Urinary bladder (tissue), 4 donors: ENCODE measurements around the gene ZNF593OS. TPM values are rescaled to one million over a fixed set of nuclear protein-coding genes. Genes with fewer than 3 reads are reported as not detected.

Source experiments
- DNase-seq: peaks from one replicate; pipeline ENCODE4 v3.0.0-alpha.2; 2015; ENCODE audit errors: extremely low spot score
- H3K27ac ChIP-seq: one replicate; pipeline ENCODE4 v1.5.1; 2013; ENCODE audit warnings: low read depth, mild to moderate bottlenecking, moderate library complexity
- H3K36me3 ChIP-seq: one replicate; pipeline ENCODE4 v1.6.1; 2013; ENCODE audit warnings: mild to moderate bottlenecking, moderate library complexity; ENCODE audit not compliant: insufficient read depth
- H3K4me1 ChIP-seq: one replicate; pipeline ENCODE4 v1.6.1; 2013; ENCODE audit warnings: mild to moderate bottlenecking, moderate library complexity; ENCODE audit not compliant: insufficient read depth
- H3K4me3 ChIP-seq: one replicate; pipeline ENCODE4 v1.5.1; 2013; ENCODE audit warnings: low read depth, low read length
- WGBS: extraction: QIAGEN DNeasy Blood & Tissue Kit; methylation state at CpG from one replicate; pipeline ENCODE4 v1.1.7; 2013; 5-methylcytosine and 5-hydroxymethylcytosine counted together
- polyA plus RNA-seq: library from polyadenylated mRNA; stranded (reverse); fragments of 200-250 nt; gene quantifications from one replicate; pipeline ENCODE4 v1.2.3, GENCODE V29; 2013
- total RNA-seq: library from RNA; depleted of rRNA; stranded (reverse); fragments of >200 nt; gene quantifications from one replicate; pipeline ENCODE4 v1.2.3, GENCODE V29; 2014
- donor health status: healthy with polysubstance abuse.
- donor health status: healthy.

The ZNF593OS gene
- total and polyA plus RNA-seq, 2 donors, result 0.18 TPM; not detected in 1

GRCh38 chr1:26121854-26122773 is 49.5 kb downstream of the ZNF593OS start:
- WGBS, result 53% methylated on average over 8 of the region's 8 CpGs
- no peak overlapping the region for H3K27ac ChIP-seq

GRCh38 chr1:26119892-26120608 is 51.6 kb downstream of the ZNF593OS start:
- no peak for DNase-seq
- Histone ChIP-seq H3K36me3 (peaks cover 2% of the 10 kb centered on the region), H3K4me3 (no peak overlapping the region), H3K27ac (no peak overlapping the region), H3K4me1 (no peaks in the 10 kb centered on the region)
- 71% methylated on average over 9 of the region's 9 CpGs for WGBS

More at GRCh38 chr1:26121854-26122773, 49.5 kb downstream of the ZNF593OS start:
- Histone ChIP-seq H3K36me3 (peaks cover 2% of the 10 kb centered on the region), H3K4me3 (no peak overlapping the region), H3K4me1 (no peaks in the 10 kb centered on the region)
- DNase-seq, result no peak

Other genes starting within 250 kb of the ZNF593OS start
- 10.0 TPM for gene PAFAH2, start 173.8 kb downstream of the ZNF593OS start, total RNA-seq
- gene PAFAH2, start 173.8 kb downstream of the ZNF593OS start, polyA plus RNA-seq, result 7.4 TPM
- gene EXTL1, start 150.1 kb downstream of the ZNF593OS start, total RNA-seq, result 2.3 TPM
- gene EXTL1, start 150.1 kb downstream of the ZNF593OS start, polyA plus RNA-seq, result 0.58 TPM
- gene SLC30A2, start 125.7 kb downstream of the ZNF593OS start, total RNA-seq, result 1.7 TPM
- 0.24 TPM for gene SLC30A2, start 125.7 kb downstream of the ZNF593OS start, polyA plus RNA-seq
- 1.8 TPM for gene TRIM63, start 104.2 kb downstream of the ZNF593OS start, total RNA-seq
- 10.2 TPM for gene TRIM63, start 104.2 kb downstream of the ZNF593OS start, polyA plus RNA-seq
- 18.6 TPM for gene PDIK1L, start 60.0 kb downstream of the ZNF593OS start, total RNA-seq
- gene PDIK1L, start 60.0 kb downstream of the ZNF593OS start, polyA plus RNA-seq, result 4.4 TPM
- gene FAM110D, start 12.8 kb downstream of the ZNF593OS start, total RNA-seq, result 1.6 TPM
- 7.4 TPM for gene FAM110D, start 12.8 kb downstream of the ZNF593OS start, polyA plus RNA-seq
- not detected for gene C1orf232, start 2.9 kb downstream of the ZNF593OS start, total RNA-seq
- not detected for gene C1orf232, start 2.9 kb downstream of the ZNF593OS start, polyA plus RNA-seq
- 6.8 TPM for gene ZNF593, start 1.9 kb downstream of the ZNF593OS start, total RNA-seq
- gene ZNF593, start 1.9 kb downstream of the ZNF593OS start, polyA plus RNA-seq, result 60.4 TPM
- gene CNKSR1, start 5.7 kb upstream of the ZNF593OS start, total RNA-seq, result 5.3 TPM
- gene CNKSR1, start 5.7 kb upstream of the ZNF593OS start, polyA plus RNA-seq, result 4.2 TPM
- gene CATSPER4, start 18.8 kb upstream of the ZNF593OS start, total RNA-seq, result not detected
- not detected for gene CATSPER4, start 18.8 kb upstream of the ZNF593OS start, polyA plus RNA-seq
- gene CEP85, start 62.4 kb upstream of the ZNF593OS start, total RNA-seq, result 13.5 TPM
- gene CEP85, start 62.4 kb upstream of the ZNF593OS start, polyA plus RNA-seq, result 4.3 TPM
- gene SH3BGRL3, start 108.3 kb upstream of the ZNF593OS start, total RNA-seq, result 12.3 TPM
- 123 TPM for gene SH3BGRL3, start 108.3 kb upstream of the ZNF593OS start, polyA plus RNA-seq
- gene UBXN11, start 134.8 kb upstream of the ZNF593OS start, total RNA-seq, result 3.5 TPM
- 12.2 TPM for gene UBXN11, start 134.8 kb upstream of the ZNF593OS start, polyA plus RNA-seq
- 3.3 TPM for gene CD52, start 146.1 kb upstream of the ZNF593OS start, total RNA-seq
- 17.0 TPM for gene CD52, start 146.1 kb upstream of the ZNF593OS start, polyA plus RNA-seq
- gene CRYBG2, start 182.3 kb upstream of the ZNF593OS start, total RNA-seq, result 1.5 TPM
- 3.3 TPM for gene CRYBG2, start 182.3 kb upstream of the ZNF593OS start, polyA plus RNA-seq
- not detected for gene ZNF683, start 200.9 kb upstream of the ZNF593OS start, total RNA-seq
- gene ZNF683, start 200.9 kb upstream of the ZNF593OS start, polyA plus RNA-seq, result 0.19 TPM
- not detected for gene LIN28A, start 239.0 kb upstream of the ZNF593OS start, total RNA-seq
- not detected for gene LIN28A, start 239.0 kb upstream of the ZNF593OS start, polyA plus RNA-seq